NCI-H2107 treated with DMSO at 0.1 percent for 48 hours (cell line): ENCODE results near the gene SAT1.
A peak's percentile ranks its signal among the peaks of the same experiment; 100 is the strongest.
"Not testable (repeated sequence)": the region's sequence is repeated elsewhere in the genome, so short reads cannot be mapped to it uniquely, and the experiment has no call there.

Experiments
- DNase-seq: peaks from one replicate; lab custom pipeline; 2025; ENCODE audit not compliant: unreplicated experiment; lab: John Stamatoyannopoulos, UW

Gene SAT1

DNA sequence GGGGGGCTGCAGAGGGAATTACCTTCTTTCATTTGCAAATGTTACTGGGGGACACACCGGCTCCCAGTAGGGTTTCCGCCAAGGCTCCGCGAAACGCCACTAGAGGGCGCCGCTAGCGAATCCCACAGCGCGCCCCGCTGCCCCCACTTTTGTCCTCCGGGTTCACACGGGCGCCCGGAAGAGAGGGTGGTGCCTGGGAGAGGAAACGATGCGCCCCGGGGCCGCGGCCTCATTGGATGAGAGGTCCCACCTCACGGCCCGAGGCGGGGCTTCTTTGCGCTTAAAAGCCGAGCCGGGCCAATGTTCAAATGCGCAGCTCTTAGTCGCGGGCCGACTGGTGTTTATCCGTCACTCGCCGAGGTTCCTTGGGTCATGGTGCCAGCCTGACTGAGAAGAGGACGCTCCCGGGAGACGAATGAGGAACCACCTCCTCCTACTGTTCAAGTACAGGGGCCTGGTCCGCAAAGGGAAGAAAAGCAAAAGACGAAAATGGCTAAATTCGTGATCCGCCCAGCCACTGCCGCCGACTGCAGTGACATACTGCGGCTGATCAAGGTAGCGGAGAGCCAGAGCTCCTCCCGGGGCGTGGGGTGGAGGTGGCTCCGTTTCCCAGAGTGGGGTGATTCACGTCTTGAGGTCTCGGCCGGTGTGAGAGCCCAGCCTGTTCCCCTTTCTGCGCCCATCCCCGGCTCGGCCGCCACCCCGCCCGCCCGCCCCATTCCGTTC is at the start of gene SAT1:
TSS of gene SAT1 (plus strand) at position 311 of the 726 bp plus-strand sequence. CDS start at position 490, 179 bp downstream.
- peak; percentile 95 for DNase-seq

- DNase-seq, result no peak
These were observed 46.9 kb upstream of the SAT1 start for GRCh38 chrX:23736030-23736429.

GRCh38 chrX:23737413-23737812 is 45.6 kb upstream of the SAT1 start:
- no peak for DNase-seq

GRCh38 chrX:23742174-23742696 is 40.7 kb upstream of the SAT1 start:
- DNase-seq, result no peak

DNA sequence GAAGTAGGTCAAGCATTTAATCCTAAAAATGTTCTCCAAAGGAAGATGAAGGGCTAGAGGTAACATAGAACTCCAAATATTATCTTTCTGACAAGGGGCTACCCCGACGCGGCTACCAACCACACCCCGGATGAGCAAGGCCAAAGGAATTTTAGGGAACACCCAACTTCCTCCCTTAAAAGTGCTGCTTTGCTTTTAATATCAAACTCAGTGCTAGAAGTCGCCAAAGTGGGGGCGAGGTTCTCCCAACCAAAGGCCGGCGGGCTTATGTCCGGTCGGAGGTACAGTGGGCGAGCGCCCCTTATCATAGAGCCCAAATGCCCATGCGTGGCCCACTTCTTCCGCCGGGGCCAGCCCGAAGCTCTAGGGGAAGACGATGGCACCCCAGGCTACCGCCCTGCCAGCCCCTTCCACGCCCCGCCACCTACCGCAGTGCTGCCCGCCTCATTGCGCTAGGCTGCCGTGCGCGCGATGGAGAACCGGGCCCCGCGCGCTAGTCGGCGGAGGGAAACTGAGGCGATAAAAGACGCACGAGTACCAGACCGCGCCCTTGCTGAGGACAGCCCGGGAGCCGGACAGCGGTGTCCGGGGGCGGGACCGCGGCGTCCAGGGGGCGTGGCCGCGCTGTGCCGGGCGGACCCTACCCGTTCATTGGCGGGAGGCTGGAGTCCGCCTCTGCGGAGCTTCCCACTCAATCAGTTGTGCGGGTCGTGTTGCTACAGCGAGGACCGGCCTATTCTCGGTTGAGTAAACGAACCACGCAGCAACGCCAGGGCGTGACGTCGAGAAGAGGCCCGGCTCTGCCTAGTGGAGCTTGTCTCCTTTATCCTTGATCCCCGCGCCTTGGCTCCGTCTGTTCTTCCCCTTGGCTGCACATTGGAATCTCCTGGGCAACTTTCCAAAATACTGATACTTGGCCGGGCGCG is 40.0 kb upstream of the SAT1 start, which contains the start of gene ACOT9:
TSS of gene ACOT9 (minus strand) at position 580 of the 926 bp plus-strand sequence. CDS start at position 448, 132 bp downstream.
- DNase-seq, result no peak

GRCh38 chrX:23743623-23743971 is 39.4 kb upstream of the SAT1 start:
- not testable (repeated sequence) for DNase-seq

DNA sequence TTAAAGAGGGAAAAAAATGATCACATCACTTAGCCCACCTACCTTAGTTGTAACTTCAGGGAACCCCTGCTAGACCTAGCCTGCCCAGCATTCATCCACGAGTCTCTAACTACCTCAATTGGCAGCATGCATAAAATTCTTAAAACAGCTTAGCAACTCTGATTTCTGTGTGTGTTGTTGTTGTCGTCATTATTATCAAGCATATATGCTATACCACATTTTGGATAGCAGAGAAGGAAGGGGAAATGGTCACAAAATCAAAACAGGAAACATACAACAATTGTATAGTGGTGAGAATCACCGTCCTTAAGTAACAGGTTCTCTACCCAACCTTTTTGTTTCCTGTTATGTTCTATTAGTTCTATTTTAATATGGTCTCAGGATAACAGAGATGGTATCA is 37.2 kb upstream of the SAT1 start:
- no peak for DNase-seq

DNA sequence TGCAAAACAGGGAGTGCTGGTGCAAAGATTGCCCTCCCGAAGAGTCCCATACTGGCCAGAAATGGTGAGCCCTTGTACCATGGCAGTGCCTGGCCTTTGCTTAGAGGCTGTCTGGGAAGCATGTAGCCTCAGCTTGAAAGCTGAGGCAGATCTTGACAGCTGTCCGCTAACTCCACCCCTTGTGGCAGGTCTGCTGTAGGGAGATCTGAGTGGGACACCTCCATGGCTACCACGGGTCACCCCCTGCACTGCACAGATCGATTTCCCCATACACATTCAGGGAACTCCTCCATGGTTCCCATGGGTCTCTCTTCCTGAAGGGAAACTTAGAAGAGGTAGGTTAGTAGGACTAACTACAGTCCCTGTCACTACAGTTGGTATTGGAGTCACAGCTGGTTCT is 33.8 kb upstream of the SAT1 start:
- DNase-seq, result no peak

GRCh38 chrX:23749576-23749975 is 33.4 kb upstream of the SAT1 start:
- DNase-seq, result no peak

- no peak for DNase-seq
These were observed 30.1 kb upstream of the SAT1 start for GRCh38 chrX:23752740-23753415.

- DNase-seq, result no peak
These were observed 28.3 kb upstream of the SAT1 start for GRCh38 chrX:23754664-23755063.

DNA sequence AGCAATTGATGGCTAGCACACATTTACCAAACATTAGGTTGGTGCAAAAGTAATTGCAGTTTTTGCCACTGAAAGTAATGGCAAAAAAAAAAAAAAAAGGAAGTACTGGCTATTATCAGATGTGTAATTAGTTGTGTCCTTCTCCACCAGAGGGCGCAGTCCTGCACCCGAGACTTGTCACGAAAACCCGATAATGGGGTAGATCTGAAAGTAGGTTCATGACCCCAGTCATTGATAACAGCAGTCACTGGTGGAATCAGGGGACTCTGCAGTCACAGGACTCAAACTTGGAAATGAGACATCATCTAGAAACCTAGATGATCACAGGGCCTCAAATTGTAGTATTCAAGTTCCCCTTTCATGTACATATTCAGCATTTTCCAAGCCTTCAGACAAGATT is 26.8 kb upstream of the SAT1 start:
- DNase-seq, result peak; percentile 27

GRCh38 chrX:23759821-23760220 is 23.2 kb upstream of the SAT1 start:
- DNase-seq, result peak; percentile 41

- DNase-seq, result peak; percentile 85
These were observed 18.6 kb upstream of the SAT1 start for GRCh38 chrX:23764188-23764984.

DNA sequence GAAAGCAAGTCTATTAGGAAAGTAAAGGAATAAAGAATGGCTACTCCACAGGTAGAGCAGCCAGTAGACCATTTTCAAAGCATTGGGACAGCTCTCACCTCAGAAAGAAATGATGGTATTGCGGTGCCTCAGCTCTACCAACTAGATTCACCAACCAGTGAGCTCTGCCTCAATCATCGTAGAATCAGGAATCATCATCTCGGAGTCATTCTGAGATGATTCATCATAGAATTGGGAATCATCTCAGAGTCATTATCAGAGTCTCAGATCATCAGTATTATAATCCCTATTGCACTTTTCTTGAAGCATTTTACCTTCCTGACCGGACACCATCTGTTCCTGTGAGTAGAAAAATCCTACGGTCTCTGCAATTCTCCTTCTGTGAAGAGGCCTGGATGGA is 17.5 kb upstream of the SAT1 start:
- no peak for DNase-seq

DNA sequence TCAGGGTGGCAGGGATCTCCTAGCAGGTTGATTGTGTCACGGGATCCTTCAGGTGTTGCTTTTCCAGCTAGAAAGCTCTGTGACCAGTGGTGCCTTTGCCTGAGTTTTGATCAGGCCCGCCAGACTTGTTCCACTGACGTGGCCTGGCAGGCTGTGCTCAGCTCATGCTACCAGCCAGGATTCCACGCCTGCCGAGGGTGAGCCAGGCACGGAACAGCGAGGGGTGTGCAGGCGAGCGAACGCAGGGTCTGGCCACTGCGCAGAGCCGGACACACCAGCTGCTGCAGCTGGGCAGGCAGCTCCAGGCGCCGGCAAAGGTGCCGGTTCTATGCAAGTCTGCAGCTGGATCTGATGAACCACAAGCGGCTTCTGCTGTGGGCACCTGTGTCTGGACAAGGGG is 17.1 kb upstream of the SAT1 start:
- DNase-seq, result no peak

DNA sequence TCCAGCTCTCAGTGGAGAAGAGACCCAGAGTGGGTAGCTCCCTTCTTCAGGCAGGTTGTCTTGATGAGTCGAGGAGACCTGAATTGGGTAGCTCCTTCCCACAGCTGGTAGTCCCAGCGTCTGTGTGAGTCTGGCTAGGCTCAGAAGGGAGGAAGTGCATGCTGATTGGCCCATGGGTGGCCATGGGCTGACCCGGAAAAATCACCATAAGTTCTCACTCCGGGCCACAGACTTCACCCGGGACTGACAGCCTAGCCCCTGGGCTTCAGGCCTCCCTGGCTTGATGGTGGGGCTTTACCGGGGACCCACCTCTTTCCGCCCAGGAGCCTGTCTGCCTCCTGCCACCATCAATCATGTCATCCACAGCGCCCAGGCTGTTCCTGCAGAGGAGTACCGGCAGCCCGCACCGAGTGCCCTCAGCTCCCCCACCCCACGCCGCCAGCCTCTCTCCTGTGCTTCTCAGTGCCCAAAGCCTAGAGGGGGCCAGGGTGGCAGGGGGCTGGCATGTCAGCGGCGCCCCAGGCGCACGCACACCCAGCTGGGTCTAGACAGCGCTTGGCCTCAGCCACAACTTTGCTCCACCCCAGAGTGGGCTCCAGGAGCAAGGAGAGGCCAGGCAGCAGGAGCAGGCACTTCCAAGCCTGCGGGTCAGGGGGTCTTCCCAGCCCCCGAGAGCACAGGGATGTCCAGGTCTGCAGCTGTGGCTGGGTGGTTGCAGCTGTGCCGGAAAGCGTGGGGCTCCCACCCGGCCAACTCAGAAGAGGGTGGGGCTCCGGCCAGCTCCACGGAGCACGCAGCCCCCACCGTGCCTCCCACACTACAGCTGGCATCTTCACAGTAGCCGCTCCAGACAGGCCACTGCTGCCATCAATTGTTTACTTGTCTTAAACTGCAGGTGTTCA is 16.1 kb upstream of the SAT1 start:
- DNase-seq, result no peak

- no peak for DNase-seq
These were observed 12.8 kb upstream of the SAT1 start for GRCh38 chrX:23770142-23770541.

DNA sequence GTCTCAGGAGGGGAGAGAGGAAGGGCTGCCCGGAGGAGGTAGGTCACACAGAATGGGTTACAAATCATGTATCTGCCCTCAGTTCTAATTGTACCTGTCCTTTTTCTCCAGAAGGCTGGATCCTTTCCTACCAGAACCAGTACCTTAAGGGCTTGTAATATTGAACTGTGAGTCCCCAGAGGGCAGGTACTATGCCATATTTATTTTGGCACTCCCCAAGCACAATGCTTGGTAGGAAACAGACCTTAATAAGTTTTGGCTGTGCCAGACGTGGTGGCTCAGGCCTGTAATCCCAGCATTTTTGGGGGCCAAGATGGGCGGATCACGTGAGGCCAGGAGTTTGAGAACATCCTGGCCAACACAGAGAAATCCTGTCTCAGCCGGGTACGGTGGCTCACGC is 11.9 kb upstream of the SAT1 start:
- not testable (repeated sequence) for DNase-seq
